ENCODE results near the gene NCAPG.
"Not testable (repeated sequence)": the region's sequence is repeated elsewhere in the genome, so short reads cannot be mapped to it uniquely, and the experiment has no call there.

Gene NCAPG

DNA sequence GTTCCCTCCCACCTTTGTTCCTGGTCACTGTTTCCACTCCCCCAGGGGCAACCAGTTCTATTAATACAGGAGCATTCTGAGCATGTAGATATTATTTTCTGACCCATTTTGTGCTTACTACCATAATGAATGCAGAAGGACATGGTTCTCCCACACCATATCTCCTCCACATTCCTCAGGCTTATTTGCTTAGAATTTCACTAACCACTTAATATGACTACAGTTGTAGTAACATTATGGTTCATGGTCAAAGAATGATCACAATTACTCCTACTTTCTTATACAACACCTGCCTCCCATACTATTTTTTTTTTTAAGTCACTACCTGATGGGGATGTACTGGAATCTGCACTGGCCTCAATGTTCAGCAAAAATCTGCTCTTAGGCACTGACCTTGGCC is 21.8 kb upstream of the NCAPG start:
- DNase-seq = no peak

DNA sequence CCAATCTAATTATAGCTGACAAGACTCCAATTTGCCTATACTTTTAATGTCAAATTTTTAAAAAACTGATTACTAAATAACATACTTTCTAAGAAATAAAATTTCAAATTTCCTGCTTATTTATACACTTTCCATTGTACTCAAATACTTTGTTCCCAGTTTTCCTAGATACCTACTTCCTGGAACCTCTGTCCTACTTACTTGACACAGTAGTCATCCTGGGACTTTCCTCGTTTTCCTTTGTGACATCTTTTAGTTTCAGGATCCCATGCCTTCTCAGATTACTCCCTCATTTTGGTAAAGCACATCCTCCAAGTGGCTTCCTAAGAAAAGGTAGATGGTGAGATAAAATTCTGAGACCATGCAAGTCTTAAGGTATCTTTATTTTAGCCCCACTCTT is 16.0 kb upstream of the NCAPG start:
- DNase-seq = no peak

DNA sequence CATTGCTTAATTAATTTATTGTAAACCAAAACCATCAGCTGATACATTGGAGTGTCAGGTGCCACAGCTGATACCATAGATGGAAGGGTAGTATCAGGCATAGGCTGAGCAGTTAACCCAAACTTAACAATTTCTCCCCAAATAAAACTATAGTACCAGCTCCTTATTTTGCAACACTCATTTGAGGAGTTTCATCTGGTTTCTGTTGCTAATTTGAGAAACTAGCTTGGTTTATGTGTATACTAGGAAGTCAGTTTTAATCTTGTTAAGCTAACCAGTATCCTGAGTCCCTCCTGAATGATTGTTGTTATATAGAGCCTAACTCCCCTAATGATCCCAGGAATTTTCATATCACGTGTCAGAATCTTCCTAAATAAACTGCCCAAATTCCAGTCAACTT is 13.0 kb upstream of the NCAPG start:
- no peak for DNase-seq

DNA sequence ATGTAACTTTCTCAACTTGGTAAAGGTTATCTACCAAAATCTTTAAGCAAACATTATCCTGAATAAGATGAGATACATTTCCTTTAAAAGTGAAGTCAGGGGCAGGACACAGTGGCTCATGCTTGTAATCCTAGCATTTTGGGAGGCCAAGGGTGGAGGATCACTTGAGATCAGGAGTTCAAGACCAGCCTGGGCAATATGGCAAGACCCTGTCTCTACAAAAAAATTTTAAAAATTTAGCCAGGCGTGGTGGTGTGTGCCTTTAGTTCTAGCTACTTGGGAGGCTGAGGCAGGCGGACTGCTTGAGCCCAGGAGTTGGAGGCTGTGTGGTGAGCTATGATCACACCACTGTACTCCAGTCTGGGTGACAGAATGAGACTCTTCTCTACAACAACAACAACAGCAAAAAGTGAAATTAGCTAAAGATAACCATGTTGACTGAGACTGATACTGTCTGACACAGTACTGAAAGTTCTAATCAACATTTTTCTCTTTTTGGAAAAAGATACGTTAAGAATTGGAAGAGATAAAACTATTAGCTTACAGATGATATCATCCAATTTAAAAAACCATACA is 5.1 kb upstream of the NCAPG start:
- DNase-seq = no peak

DNA sequence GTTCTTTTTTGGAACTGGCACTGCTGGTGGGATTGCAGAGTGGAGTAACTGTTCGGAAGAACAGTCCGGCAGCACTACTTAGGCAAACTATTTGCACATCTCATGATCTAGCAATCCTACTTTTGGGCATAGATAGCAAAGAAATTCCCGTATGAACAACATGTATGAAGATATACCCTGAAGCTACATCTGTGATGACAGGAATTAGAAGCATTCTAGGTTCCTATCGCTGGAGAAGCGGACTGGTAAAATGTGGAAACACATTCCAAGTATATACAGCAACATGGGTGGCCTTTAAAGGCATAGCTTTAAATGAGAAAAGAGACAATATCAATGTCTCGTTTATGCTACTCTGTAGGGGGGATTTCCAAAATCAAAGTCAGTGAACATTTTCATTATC is 3.3 kb upstream of the NCAPG start:
- DNase-seq = no peak

DNA sequence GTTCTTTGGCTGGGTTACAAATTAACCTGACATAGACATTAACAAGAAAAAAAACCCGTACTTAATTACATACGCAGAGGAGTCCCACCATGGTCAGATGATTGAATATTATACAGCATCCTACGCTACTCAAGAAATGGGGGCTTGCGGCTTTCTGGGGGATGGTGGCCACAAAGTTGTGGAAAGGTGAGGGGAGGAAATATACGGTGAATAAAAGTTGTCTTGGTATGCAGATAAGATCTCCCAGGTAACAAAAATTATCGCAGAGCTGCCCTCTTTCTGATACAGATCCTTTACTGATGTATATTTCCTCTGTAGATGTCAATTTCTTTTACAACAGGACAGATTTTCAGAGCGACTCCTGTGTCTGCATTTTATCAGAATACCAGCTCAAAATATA is 1.1 kb upstream of the NCAPG start:
- no peak for DNase-seq

DNA sequence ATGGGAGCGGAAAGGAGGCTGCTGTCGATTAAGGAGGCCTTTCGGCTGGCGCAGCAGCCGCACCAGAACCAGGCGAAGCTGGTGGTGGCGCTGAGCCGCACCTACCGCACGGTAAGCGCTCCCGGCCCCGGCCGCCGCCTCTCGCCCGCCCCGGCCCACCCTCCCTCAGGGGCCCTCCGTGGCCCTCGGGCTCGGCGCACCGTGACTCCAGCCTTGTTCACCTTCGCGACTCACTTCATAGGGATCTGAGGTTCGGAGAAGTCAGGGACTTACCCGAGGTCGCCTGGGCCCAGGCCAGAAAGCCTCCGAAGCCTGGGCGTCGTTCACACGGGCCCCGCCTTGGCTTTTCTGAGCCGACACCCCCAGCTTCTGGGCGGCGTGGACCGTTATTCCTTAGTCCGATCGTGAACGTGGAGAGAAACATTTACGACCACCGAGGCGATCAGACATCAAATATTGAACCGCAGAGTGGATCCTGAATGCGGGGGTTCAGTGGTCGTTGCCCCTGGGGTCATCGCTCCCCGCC is 362 bp downstream of the NCAPG start:
- no peak for DNase-seq

DNA sequence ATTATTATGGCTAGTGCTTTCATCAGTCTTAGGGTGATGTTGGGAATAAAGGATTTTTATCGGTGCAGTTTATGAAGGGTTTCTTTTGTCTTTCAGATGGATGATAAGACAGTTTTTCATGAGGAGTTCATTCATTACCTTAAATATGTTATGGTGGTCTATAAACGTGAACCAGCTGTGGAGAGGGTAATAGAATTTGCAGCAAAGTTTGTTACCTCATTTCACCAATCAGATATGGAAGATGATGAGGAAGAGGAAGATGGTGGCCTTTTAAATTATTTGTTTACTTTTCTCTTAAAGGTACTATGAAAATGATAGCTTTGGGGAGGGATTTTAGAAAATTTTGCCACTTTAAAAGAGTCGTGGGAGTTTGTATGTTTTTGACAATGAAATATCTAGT is 1.3 kb downstream of the NCAPG start:
- no peak for DNase-seq

DNA sequence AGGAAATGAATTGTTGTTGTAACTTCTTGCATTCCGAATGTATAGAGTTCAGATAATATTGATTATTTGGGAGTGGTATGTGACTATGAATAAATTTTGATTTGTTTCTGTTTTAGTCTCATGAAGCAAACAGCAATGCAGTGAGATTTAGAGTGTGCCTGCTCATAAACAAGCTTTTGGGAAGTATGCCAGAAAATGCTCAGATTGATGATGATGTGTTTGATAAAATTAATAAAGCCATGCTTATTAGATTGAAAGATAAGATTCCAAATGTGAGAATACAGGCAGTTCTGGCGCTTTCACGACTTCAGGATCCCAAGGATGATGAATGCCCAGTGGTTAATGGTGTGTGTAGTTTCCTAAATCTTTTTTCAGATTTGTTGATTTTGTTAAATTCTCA is 2.0 kb downstream of the NCAPG start:
- no peak for DNase-seq

DNA sequence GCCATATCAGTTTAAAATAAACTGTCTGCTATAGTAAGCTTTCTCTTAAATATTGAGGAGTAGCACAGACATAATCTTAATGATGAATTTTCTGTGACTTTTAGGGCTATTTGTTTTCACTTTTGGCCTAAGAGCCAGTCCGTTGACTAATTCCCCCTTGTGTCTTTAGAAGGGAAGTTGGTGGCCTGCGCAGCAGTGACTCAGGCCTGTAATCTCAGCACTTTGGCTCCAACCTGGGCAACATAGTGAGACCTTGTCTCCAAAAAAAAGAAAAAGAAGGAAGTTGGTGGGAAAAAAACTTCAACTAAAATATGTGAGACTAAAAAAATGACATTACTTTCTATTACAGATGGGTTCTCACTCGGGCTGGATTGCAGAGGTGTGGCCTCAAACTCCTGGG is 3.4 kb downstream of the NCAPG start:
- no peak for DNase-seq

DNA sequence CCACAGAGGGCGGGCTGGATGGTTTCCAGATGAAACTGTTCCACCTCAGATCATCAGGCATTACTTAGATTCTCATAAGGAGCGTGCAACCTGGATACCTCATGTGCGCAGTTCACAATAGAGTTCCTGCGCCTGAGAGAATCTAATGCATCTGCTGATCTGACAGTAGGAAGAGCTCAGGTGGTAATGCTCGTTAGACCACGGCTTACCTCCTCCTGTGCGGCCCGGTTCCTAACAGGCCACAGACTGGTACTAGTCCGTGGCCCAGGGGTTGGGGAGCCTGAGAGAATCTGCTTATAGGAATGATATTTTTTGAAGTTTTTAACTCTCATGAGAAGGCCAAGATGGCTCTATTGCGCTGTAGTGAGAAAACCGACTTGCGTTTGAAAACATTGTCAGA is 5.4 kb downstream of the NCAPG start:
- no peak for DNase-seq

DNA sequence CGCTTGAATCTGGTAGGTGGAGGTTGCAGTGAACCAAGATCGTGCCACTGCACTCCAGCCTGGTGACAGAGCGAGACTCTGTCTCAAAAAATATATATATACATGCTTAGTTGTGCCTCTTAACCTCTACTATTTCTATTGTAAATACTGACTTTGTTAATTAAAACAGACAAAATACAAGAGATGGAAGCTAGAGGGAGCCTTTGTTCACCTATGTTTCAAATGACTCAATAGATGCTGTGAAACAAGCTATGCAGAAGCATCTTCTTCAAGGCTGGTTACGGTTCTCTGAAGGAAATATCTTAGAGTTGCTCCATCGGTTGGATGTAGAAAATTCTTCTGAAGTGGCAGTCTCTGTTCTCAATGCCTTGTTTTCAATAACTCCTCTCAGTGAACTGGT is 6.2 kb downstream of the NCAPG start:
- no peak for DNase-seq

DNA sequence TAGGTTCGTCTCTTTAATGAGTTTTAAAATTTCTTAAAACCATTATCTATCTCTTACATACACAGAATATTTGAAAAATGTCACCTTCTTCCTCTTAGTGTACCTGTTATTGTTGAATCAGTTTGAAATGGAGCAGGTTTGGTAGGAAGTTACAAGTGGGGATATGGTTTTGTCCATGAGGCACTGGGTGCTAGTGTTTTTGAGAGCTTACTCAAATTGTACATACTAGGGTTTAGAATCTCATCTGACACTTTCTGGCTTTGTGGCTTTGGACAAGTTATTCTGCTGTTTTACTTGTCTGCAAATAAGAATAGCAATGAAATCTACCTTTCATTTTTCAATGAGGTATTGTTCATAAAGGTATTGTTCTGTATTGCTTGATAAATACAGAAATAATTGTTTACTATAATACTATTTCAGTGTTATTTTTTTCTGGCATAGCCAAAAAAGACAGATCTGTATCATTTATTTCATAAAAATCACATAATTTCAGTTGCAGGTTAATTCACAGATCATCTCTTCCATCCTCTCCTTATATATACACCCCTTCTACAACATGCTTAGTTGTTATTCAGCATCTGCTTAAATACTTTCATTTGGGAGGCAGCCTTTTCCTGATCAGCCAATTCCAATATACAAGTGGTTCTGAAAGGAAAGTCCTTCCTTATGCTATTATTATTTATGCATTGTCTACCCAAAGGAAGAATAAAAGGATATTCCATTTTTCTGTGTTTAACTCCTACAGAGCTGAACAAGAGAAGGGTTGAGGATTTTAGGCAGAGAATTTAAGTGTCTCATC is 13.3 kb downstream of the NCAPG start:
- no peak for DNase-seq

DNA sequence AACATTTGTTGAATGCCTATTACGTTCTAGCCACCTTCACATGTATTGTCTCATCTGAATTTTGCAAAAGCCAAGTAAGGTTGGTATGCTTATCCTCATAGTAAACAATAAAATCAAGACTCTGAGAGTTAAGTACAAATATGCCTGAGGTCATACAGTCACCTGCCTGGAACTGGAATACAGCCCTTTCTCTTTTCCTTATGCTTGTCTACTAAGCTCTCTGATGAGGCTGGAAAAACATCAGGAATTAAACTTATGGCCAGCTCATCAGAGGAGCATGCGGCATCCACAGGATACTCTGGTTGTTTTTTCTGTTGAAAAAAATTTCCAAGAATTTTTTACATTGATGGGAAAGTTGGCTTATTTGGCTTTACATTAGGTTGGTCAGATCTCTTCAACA is 35.5 kb downstream of the NCAPG start:
- no peak for DNase-seq

DNA sequence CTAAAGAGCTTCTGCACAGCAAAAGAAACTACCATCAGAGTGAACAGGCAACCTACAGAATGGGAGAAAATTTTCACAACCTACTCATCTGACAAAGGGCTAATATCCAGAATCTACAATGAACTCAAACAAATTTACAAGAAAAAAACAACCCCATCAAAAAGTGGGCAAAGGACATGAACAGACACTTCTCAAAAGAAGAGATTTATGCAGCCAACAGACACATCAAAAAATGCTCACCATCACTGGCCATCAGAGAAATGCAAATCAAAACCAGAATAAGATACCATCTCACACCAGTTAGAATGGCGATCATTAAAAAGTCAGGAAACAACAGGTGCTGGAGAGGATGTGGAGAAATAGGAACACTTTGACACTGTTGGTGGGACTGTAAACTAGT is 39.5 kb downstream of the NCAPG start:
- not testable (repeated sequence) for DNase-seq

DNA sequence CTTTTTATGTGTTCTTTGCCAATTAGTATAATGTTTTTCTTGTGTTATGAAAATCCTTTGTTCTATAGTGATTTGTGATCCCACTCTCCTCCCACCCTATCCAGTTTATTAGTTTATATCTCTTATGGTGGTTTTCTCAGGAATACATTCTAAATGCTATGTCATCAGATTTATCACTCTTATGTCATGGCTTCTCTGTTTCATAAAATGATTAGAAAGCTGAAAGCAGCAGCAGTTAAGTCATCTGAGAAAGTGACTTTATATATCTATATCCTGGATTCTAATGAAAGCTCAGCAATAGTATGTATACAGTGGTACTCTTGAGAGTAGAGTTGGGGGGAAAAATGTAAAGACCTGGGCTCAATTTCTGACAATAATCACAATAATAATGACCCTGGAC is 41.2 kb downstream of the NCAPG start:
- no peak for DNase-seq

DNA sequence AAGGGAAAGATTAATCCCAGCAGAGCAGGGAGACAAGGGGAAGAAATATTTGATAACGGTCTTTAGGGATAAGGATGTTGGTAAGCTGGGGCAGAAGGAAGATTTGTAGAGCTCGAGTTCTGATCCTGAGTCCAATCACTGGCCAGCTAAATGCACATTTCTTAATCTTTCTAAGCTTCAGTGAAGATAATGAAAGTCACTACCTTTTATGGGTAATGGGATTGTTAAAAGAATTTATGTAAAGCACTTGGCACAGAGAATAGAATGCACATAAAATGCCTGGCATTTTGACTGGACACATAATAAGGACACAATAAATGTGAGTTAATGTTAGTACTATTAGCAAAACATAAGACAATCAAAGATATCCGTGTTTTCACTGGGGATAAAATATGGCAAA is 43.3 kb downstream of the NCAPG start:
- DNase-seq = no peak

DNA sequence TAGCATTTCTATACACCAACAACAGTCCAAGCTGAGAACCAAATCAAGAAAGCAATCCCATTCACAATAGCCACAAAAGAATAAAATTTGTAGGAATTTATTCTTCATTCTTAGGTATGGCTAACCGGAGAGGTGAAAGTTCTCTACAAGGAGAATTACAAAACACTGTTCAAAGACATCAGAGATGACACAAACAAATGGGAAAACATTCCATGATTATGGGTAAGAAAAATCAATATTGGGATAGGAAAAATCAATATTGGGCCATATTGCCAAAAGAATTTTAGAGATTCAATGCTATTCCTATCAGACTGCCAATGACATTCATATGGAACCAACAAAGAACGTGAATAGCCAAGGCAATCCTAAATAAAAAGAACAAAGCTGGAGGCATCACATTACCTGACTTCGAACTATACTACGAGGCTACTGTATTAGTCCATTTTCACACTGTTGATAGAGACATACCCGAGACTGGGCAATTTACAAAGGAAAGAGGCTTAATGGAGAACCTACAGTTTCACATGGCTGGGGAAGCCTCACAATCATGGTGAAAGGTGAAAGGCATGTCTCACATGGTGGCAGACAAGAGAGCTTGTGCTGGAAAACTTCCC is 49.1 kb downstream of the NCAPG start:
- DNase-seq = no peak

DNA sequence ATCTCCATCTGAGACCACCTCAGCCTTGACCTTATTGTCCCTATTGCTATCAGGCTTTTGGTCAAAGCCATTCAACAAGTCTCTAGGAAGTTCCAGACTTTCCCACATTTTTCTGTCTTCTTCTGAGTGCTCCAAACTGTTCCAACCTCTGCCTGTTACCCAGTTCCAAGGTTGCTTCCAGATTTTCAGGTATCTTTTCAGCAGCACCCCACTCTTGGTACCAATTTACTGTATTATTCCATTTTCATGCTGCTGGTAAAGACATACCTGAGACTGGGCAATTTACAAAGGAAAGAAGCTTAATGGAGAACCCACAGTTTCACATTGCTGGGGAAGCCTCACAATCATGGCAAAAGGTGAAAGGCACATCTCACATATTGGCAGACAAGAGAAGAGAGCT is 51.1 kb downstream of the NCAPG start:
- not testable (repeated sequence) for DNase-seq

DNA sequence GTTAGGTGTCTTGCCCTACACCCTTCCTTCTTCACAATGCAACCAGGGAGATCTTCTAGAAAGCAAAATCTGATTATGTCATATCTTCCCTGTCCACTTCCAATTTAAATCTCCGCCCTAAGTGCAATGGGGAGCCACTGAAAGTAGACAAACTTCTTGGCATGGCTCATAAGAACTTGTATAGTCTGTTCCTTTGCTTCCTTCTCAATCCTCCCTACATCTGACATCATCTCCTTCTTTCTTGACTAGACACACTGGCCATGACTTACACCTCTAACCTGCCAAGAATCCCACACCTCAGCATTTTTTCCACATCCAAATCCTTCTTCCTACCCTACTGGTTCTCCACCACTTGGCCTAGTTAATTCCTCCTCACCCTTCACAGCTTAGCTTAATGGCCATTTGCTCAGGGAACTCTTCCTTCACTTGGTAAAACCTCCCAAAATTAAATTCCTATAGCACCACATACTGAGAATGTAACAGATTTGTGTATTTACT is 55.1 kb downstream of the NCAPG start:
- no peak for DNase-seq

DNA sequence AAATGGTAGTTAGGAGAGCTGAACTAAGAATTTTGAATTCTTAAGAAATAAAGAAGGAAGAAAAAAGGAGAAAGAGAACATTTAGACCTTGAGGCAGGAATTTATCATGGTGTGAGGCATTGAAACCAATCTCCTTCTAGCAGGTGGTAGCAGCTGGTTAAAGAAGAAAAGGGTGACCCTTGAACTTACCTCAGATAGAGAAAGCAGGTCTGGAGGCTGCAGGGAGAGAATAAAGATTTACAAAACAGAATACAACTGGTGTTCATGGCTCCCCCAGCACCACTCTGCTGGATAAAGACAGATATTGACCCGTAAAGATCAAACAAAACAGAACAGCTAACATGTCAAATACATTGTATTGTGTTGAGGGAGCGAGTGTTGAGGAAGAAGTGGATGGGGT is 56.0 kb downstream of the NCAPG start:
- DNase-seq = no peak

DNA sequence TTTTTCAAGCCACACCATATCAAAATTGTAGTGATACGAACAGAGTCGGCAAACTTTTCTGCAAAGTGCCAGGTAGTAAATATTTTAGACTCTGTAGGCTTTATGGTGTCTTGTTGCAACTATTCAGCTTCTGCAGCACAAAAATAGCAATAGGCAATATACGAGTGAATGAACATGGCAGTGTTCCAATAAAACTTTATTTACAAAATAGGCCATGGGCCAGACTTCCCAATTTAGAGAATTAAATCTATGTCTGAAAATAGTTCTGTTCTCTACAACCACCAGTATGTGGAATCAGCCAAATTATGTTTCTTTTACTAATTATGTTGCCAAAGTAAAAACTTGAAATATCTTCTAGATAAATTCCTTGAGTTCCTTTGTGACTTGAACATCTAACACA is 56.5 kb downstream of the NCAPG start:
- DNase-seq = no peak

DNA sequence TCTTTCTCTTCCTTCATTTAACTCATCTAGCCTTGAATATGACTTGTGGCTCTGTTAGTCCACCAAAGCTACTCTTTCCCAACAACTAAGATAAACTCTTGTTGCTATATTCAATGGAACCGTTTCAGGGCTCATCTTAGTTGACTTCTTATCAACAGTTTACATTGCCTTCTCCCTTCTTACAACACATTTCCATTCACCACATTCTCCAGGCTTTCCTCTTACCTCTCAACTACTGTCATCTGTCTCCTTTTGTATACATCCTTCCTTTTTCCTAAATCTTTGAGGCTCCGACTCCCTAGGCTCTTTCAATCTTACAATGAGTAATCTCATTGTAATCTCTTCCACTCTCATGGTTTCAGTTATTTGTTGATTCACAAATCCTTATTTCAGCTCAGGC is 58.5 kb downstream of the NCAPG start:
- DNase-seq = no peak

DNA sequence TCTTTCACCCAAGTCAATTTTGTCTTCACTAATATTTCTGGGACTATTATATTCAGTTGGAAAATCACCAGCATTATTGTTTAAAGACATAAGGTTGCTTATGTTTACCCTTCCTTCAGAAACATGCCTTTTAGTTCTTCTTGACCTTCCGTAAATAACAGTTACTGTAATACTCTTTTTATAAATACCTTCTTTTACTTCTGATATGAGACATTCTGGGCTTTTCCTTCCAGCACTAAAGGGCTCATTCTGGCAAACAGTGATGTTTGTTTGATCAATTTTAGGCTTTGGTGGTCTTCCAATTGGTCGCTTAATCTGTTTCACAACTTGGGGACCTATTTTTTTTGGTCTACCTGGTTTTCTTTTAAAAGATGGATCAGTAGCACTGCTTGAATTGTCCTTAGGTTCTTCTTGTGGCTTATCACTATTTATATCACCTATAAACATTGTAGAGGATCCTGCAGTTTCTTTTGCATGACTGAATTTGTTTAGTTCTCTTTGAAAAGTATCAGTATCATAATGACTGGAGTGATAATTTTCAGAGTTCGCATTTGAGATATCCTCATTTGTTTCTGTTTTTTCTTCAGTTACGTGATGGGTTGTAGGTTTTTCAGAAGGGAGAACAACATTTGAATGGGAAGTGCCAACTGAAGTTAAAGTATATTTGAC is 64.8 kb downstream of the NCAPG start:
- no peak for DNase-seq
